ENCODE measurements around the gene NFATC2IP.
"Not testable (repeated sequence)": the region's sequence is repeated elsewhere in the genome, so short reads cannot be mapped to it uniquely, and the experiment has no call there.

Gene NFATC2IP

GRCh38 chr16:29000019-29000418, 49.3 kb downstream of the NFATC2IP start:
- no peak for DNase-seq

GRCh38 chr16:29004496-29005139, 53.9 kb downstream of the NFATC2IP start:
- not testable (repeated sequence) for DNase-seq

GRCh38 chr16:29007730-29008593, 57.2 kb downstream of the NFATC2IP start:
- no peak for DNase-seq

- DNase-seq, result no peak
Measured at GRCh38 chr16:29009050-29009837, 58.5 kb downstream of the NFATC2IP start.

GRCh38 chr16:29009838-29010166, 59.1 kb downstream of the NFATC2IP start:
- DNase-seq, result no peak

GRCh38 chr16:29011112-29011511, 60.4 kb downstream of the NFATC2IP start:
- no peak for DNase-seq

- no peak for DNase-seq
Measured at GRCh38 chr16:29011851-29012250, 61.1 kb downstream of the NFATC2IP start.

GRCh38 chr16:29012913-29013553, 62.3 kb downstream of the NFATC2IP start:
- no peak for DNase-seq

- no peak for DNase-seq
Measured at GRCh38 chr16:29014561-29015069, 63.9 kb downstream of the NFATC2IP start.

Data from hippocampal formation (tissue), 2 donors.